GM12874 (cell line): Measurements from ENCODE around the gene IL16.

Source experiments
- TF ChIP-seq, protein P1 (sequence below): IDR thresholded peaks from 2 replicates; pipeline ENCODE4 v1.5.1; 2011; ENCODE audit warnings: low read depth, mild to moderate bottlenecking, control low read depth, low read length, moderate library complexity; ENCODE audit not compliant: insufficient read depth

Gene IL16

DNA sequence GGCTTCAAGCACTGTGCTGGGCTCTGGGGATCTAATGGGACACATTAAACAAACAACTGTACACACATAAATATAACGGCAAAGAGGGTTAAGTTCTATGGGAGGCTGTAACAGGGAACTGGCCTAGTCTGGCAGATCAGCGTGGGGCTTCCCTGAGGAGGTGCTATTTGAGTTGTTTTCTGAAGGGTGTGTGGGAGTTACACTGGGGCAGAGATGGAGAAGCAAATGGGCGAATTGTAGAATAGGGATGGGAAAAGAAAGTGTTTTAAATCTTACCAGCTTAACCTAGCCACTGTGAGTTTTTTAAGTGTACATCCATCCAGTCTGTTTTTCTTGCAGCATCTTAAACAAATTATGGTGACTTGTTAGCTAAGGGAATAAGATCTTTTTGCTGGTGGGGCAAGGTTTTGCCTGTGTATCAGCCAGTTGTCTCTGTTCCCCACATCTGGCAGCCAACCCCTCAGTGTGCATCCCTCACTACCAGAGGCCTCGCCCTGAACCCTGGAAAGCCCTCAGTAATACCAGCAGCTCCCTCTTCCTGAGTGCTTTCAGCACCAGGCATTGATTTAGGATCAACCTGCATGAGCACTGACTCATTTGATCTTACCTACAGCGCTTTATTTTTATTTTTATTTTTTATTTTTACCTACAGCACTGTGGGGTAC is 10.9 kb upstream of the IL16 start:
- TF ChIP-seq, protein P1, sequence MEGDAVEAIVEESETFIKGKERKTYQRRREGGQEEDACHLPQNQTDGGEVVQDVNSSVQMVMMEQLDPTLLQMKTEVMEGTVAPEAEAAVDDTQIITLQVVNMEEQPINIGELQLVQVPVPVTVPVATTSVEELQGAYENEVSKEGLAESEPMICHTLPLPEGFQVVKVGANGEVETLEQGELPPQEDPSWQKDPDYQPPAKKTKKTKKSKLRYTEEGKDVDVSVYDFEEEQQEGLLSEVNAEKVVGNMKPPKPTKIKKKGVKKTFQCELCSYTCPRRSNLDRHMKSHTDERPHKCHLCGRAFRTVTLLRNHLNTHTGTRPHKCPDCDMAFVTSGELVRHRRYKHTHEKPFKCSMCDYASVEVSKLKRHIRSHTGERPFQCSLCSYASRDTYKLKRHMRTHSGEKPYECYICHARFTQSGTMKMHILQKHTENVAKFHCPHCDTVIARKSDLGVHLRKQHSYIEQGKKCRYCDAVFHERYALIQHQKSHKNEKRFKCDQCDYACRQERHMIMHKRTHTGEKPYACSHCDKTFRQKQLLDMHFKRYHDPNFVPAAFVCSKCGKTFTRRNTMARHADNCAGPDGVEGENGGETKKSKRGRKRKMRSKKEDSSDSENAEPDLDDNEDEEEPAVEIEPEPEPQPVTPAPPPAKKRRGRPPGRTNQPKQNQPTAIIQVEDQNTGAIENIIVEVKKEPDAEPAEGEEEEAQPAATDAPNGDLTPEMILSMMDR, result no peak

DNA sequence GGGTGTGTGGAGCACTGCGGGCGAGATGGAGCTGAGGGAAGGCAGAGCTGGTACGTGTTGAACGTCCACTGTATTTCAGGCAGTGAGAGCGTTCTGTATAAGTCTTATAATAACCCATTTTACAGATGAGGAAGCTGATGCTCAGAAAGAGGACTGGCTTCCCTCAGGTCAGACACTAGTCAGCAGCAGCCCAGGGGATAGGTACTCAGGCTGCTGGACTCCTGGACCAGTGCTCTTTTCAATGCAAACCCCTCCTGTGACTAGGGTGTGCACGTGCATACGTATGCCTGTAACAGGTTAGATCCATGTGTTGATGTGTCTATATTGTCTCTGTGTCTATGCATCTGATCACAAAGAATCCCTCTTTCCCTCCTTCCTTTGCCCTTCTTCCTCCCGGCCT is 8.3 kb upstream of the IL16 start:
- TF ChIP-seq, protein P1, result no peak

DNA sequence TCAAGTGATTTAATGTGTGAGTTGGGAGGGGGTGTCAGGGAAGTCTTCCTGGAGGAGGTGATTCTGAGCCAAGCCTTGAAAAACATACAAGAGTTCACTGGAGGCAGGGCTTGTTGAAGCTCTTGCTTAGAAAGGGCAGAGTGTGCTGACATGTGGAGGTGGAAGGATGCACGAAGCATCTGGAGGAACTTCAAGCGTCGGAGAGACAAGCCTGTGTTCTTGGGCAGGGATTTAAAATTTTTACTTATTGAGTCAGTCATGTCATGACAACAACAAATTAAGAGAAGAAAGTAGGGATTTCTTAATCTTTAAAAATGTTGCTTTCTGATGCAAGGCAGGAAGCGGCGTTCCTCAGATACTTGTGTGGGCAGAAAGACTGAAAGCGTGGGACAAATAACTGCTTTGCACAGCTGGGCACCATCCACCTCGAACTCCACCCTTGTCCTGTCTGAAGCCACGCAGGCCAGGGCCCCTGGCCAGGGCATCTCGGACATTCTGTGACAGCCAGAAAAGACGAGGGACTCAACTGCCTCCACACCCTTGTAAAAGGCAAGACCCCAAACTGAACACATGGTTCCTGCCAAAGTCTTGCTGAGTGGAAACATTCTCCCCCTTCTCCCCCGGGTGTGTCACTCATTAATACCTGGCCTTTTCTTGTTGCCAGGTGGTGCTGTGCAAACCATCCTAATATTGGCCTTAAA is 6.9 kb upstream of the IL16 start:
- TF ChIP-seq, protein P1, result no peak

DNA sequence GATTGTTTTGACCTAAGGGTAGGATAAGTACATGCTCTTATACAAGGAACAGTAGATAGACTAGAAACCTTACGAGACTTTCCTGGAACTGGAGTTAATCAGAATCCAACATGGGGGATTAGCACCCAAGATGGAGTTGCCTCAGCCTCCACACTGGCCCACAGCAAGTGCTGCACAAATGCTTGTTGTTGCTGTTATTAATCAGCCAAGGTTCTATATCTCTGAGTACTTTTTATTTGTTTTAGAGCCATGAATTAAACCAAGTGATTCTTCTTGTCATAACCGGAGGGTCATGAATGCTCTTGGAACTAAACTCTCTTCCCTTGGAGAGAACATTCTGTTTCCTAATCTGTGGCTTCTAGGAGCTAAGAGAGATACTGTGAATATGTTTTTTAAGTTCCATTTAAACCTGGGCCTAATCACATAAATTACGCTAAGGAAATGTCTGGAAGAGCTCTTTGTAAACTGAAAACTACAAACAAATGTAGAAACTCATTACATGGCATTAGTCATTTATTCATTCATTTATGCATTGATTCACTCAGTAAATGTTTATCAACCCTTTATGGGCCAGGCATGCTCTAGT is 5.7 kb upstream of the IL16 start:
- TF ChIP-seq, protein P1, result no peak

DNA sequence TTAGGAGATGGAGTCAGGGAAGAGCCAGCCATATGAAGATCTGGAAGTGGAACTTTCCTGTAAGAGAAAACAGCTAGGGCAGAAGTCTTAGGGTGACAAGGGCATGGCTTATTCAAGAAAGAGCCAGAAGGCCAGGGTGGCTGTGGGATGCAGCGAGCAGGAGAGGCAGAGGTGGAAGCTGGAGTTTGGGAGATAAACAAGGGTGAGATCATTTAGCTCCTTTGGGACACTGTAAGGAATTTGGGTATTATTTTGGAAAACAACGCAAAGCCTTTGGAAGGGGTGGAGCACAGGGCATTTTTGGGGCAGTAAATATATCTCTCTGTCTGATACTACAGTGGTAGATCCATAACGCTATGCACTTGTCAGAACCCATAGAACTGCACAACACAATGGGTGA is 5.0 kb upstream of the IL16 start:
- TF ChIP-seq, protein P1, result no peak

DNA sequence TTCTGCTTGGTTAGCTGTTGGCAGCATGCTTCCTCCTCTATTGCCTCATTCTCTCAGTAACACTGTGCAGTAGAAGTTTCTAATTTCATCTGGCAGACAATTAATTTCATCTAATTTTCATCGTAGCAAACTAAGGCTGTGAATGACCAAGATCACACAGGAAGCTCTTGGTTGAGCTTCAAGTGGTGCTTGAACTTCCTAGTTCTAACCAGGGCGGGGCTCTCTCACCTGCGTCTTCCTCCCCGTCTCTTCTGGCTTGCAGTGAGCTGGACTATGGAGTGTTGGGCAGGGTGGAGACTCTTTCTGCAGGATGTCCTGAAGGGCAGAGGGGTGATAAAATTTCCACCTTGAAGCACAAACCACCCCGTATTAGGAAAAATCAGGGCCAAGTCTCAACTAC is 2.0 kb upstream of the IL16 start:
- TF ChIP-seq, protein P1, result no peak

DNA sequence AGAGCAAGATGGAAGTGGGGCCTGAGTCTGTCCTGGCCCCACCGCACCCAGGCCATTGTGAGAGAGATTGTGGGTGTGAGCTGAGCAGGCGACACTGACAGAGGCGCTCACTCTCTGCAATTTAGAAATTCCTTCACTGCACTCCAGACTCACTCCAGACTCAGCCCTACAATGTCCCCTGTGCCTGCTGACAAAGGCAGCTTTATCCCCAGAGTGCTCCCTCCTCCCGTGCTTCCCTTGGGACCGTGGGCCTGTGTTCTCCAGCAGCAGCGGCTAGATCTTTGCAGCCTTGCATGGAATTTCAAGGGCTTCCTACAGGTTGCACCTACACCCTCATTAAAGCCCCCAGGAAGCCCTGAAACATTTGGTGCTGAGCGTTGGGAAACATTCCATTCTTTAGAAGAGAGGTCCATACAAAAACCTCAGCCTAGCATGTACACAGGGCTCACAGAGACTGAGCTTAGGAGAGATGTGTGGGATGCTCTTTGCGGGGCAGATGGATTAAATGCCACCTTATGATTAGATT is 1.3 kb upstream of the IL16 start:
- TF ChIP-seq, protein P1, result no peak
